Measurements from ENCODE around the gene BFSP1.

Gene BFSP1

GRCh38 chr20:17473659-17474058 lies 57.5 kb downstream of the BFSP1 start:
- H3K9me3 ChIP-seq (ENCODE audit: control insufficient read depth, insufficient read depth, low read depth, low read length): no peaks in the 10 kb centered on the region
- no peak for TF ChIP-seq YY2 (tag by site-specific recombination; IDR thresholded peaks at IDR 0.05)
- TF ChIP-seq ZNF501 (tag by site-specific recombination; IDR thresholded peaks at IDR 0.05): no peak
- ChIA-PET POLR2A (no interaction called here), CTCF (interaction anchor here (0.7 kb wide), 1 partner anchor 36 kb away, joined by 3 read pairs; no protein-coding TSS in a partner anchor)
- H3K27ac ChIP-seq (ENCODE audit: extremely low read depth, low read depth, low read length): no peak overlapping the region
- H3K4me1 ChIP-seq (ENCODE audit: control insufficient read depth, insufficient read depth, low read length): no peaks in the 10 kb centered on the region
- no peak overlapping the region for H3K4me3 ChIP-seq (ENCODE audit: low read depth, low read length)
- H3K36me3 ChIP-seq (ENCODE audit: control insufficient read depth in 2 of 2, insufficient read depth in 1 of 2, low read length in 2 of 2): no peaks in the 10 kb centered on the region

DNA sequence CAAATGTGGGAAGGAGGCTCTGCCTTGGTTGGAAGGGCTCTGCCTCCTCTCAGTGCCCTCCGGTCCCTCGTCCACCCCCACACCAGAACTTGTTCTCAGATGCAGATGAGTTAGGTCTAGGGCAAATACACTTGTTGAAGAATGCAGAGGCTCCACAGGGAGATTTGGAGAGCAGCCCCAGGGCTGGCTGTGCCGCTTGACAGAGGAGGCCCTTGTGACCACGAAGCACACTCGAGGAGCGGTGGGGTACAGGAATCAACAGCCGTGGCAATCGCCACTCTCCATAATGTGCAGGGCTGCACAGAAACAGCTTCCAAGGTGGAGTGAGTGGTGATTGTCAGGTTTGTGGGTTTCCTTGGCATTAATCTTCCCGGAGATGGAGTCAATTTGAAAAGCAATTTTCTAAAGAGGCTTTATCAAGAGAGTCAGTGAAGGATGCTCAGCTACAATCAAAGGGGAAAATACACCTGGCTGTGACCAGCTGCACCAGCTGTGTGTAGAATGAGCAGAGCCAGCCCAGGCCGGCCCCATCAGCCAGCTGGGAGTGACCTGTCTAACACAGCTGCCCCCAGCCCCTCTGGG lies 59.5 kb downstream of the BFSP1 start:
- ChIA-PET CTCF (interaction anchor here (0.5 to 0.6 kb wide), 2 partner anchors 10 to 670 kb away, joined by 3 to 5 read pairs; no protein-coding TSS in a partner anchor), POLR2A (no interaction called here)

More for the DNA sequence above, 59.5 kb downstream of the BFSP1 start:
- no peaks in the 10 kb centered on the region for H3K9me3 ChIP-seq (ENCODE audit: control insufficient read depth, insufficient read depth, low read depth, low read length)
- TF ChIP-seq ZNF529 (tag by site-specific recombination; IDR thresholded peaks at IDR 0.05; ENCODE audit: insufficient replicate concordance): no peak
- no peak for TF ChIP-seq ZNF292 (tag by site-specific recombination; IDR thresholded peaks at IDR 0.05; ENCODE audit: borderline replicate concordance, low read depth)
- TF ChIP-seq ZNF843 (tag by site-specific recombination; IDR thresholded peaks at IDR 0.05): no peak
- TF ChIP-seq ZNF473 (tag by site-specific recombination; IDR thresholded peaks at IDR 0.05): no peak
- TF ChIP-seq ZNF555 (tag by site-specific recombination; conservative IDR thresholded peaks at IDR 0.05): no peak
- no peak for TF ChIP-seq ZEB2 (tag by site-specific recombination; IDR thresholded peaks at IDR 0.05)
- no peak for TF ChIP-seq ZNF341 (tag by site-specific recombination; IDR thresholded peaks at IDR 0.05; ENCODE audit: low read depth)
- no peak for TF ChIP-seq PRDM10 (tag by site-specific recombination; IDR thresholded peaks at IDR 0.05)
- no peak for TF ChIP-seq SCRT1 (tag by site-specific recombination; IDR thresholded peaks at IDR 0.05; ENCODE audit: borderline replicate concordance)
- no peak for TF ChIP-seq ZNF18 (tag by site-specific recombination; IDR thresholded peaks at IDR 0.05)
- no peak for TF ChIP-seq ZBTB8A (tag by site-specific recombination; IDR thresholded peaks at IDR 0.05)
- TF ChIP-seq, protein P1, sequence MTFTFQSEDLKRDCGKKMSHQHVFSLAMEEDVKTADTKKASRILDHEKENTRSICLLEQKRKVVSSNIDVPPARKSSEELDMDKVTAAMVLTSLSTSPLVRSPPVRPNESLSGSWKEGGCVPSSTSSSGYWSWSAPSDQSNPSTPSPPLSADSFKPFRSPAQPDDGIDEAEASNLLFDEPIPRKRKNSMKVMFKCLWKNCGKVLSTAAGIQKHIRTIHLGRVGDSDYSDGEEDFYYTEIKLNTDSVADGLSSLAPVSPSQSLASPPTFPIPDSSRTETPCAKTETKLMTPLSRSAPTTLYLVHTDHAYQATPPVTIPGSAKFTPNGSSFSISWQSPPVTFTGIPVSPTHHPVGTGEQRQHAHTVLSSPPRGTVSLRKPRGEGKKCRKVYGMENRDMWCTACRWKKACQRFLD (tag by site-specific recombination; IDR thresholded peaks at IDR 0.05): no peak
- TF ChIP-seq ZNF629 (tag by site-specific recombination; IDR thresholded peaks at IDR 0.05): no peak
- no peak for TF ChIP-seq ZNF391 (tag by site-specific recombination; IDR thresholded peaks at IDR 0.05; ENCODE audit: borderline replicate concordance, low read depth)
- TF ChIP-seq ZNF692 (tag by site-specific recombination; IDR thresholded peaks at IDR 0.05): no peak
- H3K27ac ChIP-seq (ENCODE audit: extremely low read depth, low read depth, low read length): no peak overlapping the region
- no peak overlapping the region for H3K4me3 ChIP-seq (ENCODE audit: low read depth, low read length)
- H3K36me3 ChIP-seq (ENCODE audit: control insufficient read depth in 2 of 2, insufficient read depth in 1 of 2, low read length in 2 of 2): no peaks in the 10 kb centered on the region
- H3K4me1 ChIP-seq (ENCODE audit: control insufficient read depth, insufficient read depth, low read length): no peaks in the 10 kb centered on the region
